Activated effector memory CD4-positive, alpha-beta T cell treated with anti-CD3 and anti-CD28 coated beads, Interleukin-2, amount 50 U/mL, for 16 hours (primary cell): ENCODE measurements around the gene TRMT1L.
"Not testable (repeated sequence)": the region's sequence is repeated elsewhere in the genome, so short reads cannot be mapped to it uniquely, and the experiment has no call there.

Experiments used
- DNase-seq: peaks from one replicate; pipeline ENCODE4 v3.0.0-alpha.2; 2020

The TRMT1L gene

GRCh38 chr1:185156854-185157598 is at the start of gene TRMT1L, which contains the start of gene SWT1:
TSS of gene TRMT1L (minus strand) at chr1:185156953. CDS start at chr1:185156712, 241 bp downstream.
TSS of gene SWT1 (plus strand) at chr1:185157167. CDS start at chr1:185160842, 3,675 bp downstream.
- DNase-seq, result peak; percentile 100

GRCh38 chr1:185200889-185201288 is 44.1 kb upstream of the TRMT1L start:
- DNase-seq, result no peak

- not testable (repeated sequence) for DNase-seq
Observed at GRCh38 chr1:185198712-185199111, 42.0 kb upstream of the TRMT1L start.

- no peak for DNase-seq
Observed at GRCh38 chr1:185193756-185194155, 37.0 kb upstream of the TRMT1L start.

GRCh38 chr1:185170291-185170848 is 13.6 kb upstream of the TRMT1L start:
- no peak for DNase-seq

- DNase-seq, result no peak
Observed at GRCh38 chr1:185166106-185166505, 9.4 kb upstream of the TRMT1L start.

- no peak for DNase-seq
Observed at GRCh38 chr1:185162491-185162890, 5.7 kb upstream of the TRMT1L start.

- DNase-seq, result no peak
Observed at GRCh38 chr1:185159966-185160365, 3.2 kb upstream of the TRMT1L start.

GRCh38 chr1:185158800-185159199 is 2.0 kb upstream of the TRMT1L start:
- DNase-seq, result no peak

- DNase-seq, result no peak
Observed at GRCh38 chr1:185157599-185158412, 1.1 kb upstream of the TRMT1L start.

GRCh38 chr1:185156288-185156853 is 382 bp downstream of the TRMT1L start:
- no peak for DNase-seq

GRCh38 chr1:185155600-185156287 is 1.0 kb downstream of the TRMT1L start:
- DNase-seq, result no peak

GRCh38 chr1:185154912-185155513 is 1.7 kb downstream of the TRMT1L start:
- no peak for DNase-seq

- DNase-seq, result no peak
Observed at GRCh38 chr1:185152187-185152767, 4.5 kb downstream of the TRMT1L start.

GRCh38 chr1:185151215-185151614 is 5.5 kb downstream of the TRMT1L start:
- DNase-seq, result no peak

GRCh38 chr1:185144233-185144632 is 12.5 kb downstream of the TRMT1L start:
- no peak for DNase-seq

GRCh38 chr1:185139246-185139645 is 17.5 kb downstream of the TRMT1L start:
- DNase-seq, result no peak

GRCh38 chr1:185137896-185138545 is 18.7 kb downstream of the TRMT1L start:
- no peak for DNase-seq

- DNase-seq, result no peak
Observed at GRCh38 chr1:185132534-185132933, 24.2 kb downstream of the TRMT1L start.

- no peak for DNase-seq
Observed at GRCh38 chr1:185129708-185130107, 27.0 kb downstream of the TRMT1L start.

- DNase-seq, result no peak
Observed at GRCh38 chr1:185112356-185112755, 44.4 kb downstream of the TRMT1L start.
